ENCODE measurements around the gene BEGAIN.
"Not testable (repeated sequence)": the region's sequence is repeated elsewhere in the genome, so short reads cannot be mapped to it uniquely, and the experiment has no call there.

The BEGAIN gene

DNA sequence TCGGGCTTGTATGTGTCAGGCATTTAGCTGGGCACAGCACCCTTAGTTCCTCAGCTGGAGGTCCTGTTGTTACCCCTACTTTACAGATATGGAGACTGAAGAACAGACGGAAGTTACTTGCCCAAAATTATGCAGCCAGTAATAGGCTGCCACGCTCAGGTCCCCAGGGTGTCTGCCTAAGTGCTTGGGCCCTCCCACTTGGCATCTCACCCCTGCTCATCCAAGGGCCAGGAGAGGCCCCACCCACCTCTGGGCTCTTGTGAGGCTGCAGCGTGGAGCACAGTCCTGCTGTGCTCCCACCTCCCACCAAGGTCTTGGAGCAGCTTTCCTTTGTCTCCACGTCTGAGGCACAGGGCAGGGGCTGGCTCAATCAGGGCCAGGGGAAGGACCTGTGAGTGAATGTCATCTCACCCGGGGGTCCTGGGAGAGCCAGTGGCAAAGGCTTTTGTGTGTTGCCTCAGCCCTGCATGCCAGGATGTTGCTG is 64.6 kb downstream of the BEGAIN start:
- TF ChIP-seq, protein P1, sequence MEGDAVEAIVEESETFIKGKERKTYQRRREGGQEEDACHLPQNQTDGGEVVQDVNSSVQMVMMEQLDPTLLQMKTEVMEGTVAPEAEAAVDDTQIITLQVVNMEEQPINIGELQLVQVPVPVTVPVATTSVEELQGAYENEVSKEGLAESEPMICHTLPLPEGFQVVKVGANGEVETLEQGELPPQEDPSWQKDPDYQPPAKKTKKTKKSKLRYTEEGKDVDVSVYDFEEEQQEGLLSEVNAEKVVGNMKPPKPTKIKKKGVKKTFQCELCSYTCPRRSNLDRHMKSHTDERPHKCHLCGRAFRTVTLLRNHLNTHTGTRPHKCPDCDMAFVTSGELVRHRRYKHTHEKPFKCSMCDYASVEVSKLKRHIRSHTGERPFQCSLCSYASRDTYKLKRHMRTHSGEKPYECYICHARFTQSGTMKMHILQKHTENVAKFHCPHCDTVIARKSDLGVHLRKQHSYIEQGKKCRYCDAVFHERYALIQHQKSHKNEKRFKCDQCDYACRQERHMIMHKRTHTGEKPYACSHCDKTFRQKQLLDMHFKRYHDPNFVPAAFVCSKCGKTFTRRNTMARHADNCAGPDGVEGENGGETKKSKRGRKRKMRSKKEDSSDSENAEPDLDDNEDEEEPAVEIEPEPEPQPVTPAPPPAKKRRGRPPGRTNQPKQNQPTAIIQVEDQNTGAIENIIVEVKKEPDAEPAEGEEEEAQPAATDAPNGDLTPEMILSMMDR (IDR thresholded peaks at IDR 0.05; ENCODE audit: low read length): no peak
- TF ChIP-seq EZH2 (IDR thresholded peaks at IDR 0.05; ENCODE audit: borderline replicate concordance, low read length): no peak
- no peaks in the 10 kb centered on the region for H3K79me2 ChIP-seq (ENCODE audit: insufficient read depth, low read length)
- no peak overlapping the region for H3K4me3 ChIP-seq (ENCODE audit: low read depth, low read length, poor library complexity, severe bottlenecking)
- no peak overlapping the region for H3K4me2 ChIP-seq (ENCODE audit: low read length)
- no peak overlapping the region for H3K27ac ChIP-seq (ENCODE audit: low read depth, low read length, poor library complexity, severe bottlenecking)
- 0 out of 2 replicates have a peak, but pooled peaks cover 5% of the 10 kb centered on the region for H3K36me3 ChIP-seq (ENCODE audit: insufficient read depth, low read length)
- no peaks in the 10 kb centered on the region for H3K9me2 ChIP-seq (ENCODE audit: low read depth, low read length)
- H3K4me1 ChIP-seq (ENCODE audit: insufficient read depth, low read length, severe bottlenecking): no peaks in the 10 kb centered on the region
- H3K9ac ChIP-seq (ENCODE audit: low read length): no peak overlapping the region
- no peak overlapping the region for H2AFZ ChIP-seq (ENCODE audit: low read length)
- no peaks in the 10 kb centered on the region for H3F3A ChIP-seq (ENCODE audit: insufficient read depth, low read length)
- no peaks in the 10 kb centered on the region for H3K27me3 ChIP-seq (ENCODE audit: insufficient read depth, low read length)
- no peaks in the 10 kb centered on the region for H3K9me3 ChIP-seq (ENCODE audit: low read length)
- H4K20me1 ChIP-seq (ENCODE audit: insufficient read depth, low read length): no peaks in the 10 kb centered on the region

DNA sequence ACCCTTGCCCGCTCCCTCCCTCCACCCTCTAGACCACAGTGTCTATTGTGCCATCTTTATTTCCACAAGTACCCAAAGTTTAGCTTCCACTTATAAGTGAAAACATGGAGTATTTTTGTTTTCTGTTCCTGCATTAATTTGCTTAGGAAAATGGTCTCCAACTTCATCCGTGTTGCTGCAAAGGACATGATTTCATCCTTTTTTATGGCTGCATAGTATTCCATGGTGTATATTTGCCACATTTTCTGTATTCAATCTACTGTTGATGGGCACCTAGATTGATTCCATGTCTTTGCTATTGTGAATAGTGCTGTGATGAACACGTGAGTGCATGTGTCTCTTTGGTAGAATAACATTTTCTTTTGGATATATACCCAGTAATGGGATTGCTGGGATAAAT is 81.2 kb downstream of the BEGAIN start:
- not testable (repeated sequence) for H2AFZ ChIP-seq (ENCODE audit: low read length); H3F3A ChIP-seq (ENCODE audit: insufficient read depth, low read length); H3K9me3 ChIP-seq (ENCODE audit: low read length); H3K36me3 ChIP-seq (ENCODE audit: insufficient read depth, low read length); H3K27ac ChIP-seq (ENCODE audit: low read depth, low read length, poor library complexity, severe bottlenecking); H3K79me2 ChIP-seq (ENCODE audit: insufficient read depth, low read length); H3K4me2 ChIP-seq (ENCODE audit: low read length); H3K9me2 ChIP-seq (ENCODE audit: low read depth, low read length); H3K4me3 ChIP-seq (ENCODE audit: low read depth, low read length, poor library complexity, severe bottlenecking); H3K9ac ChIP-seq (ENCODE audit: low read length); H3K27me3 ChIP-seq (ENCODE audit: insufficient read depth, low read length); H4K20me1 ChIP-seq (ENCODE audit: insufficient read depth, low read length); H3K4me1 ChIP-seq (ENCODE audit: insufficient read depth, low read length, severe bottlenecking)

DNA sequence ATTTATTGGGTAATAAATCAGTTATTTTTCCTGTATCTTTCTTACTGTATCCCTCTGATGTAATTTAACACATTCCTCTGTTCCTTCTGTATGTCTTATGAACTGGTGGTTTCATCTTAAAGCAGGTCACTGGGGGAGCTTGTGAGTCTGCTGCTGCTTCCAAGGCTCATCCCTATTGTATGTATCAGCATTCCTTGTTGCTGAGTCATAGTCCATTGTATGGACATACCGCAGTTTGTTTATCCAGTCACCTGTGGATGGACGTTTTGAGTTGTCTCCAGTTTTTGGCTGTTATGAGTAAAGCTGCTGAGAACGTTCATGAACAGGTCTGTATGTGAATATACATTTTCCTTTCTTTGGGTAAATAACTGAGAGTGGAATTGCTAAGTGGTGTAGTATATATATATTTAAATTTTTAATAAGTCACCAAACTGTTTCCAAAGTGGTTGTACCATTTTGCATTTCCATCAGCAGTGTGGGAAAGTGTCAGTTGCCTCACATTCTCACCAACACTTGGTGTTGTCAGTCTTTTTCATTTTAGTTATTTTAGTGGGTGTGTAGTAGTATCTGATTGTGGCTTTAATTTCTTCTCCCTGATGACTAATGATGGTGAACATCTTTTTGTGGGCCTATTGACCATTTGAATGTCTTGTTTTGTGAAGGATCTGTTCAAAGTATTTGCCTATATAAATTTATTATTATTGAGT is 82.7 kb downstream of the BEGAIN start:
- Histone ChIP-seq H2AFZ (ENCODE audit: low read length) (no peak overlapping the region), H3K9me2 (ENCODE audit: low read depth, low read length) (no peaks in the 10 kb centered on the region), H3K79me2 (ENCODE audit: insufficient read depth, low read length) (no peaks in the 10 kb centered on the region), H3K9me3 (ENCODE audit: low read length) (no peaks in the 10 kb centered on the region), H3K27me3 (ENCODE audit: insufficient read depth, low read length) (no peaks in the 10 kb centered on the region), H3K4me3 (ENCODE audit: low read depth, low read length, poor library complexity, severe bottlenecking) (no peak overlapping the region), H3K36me3 (ENCODE audit: insufficient read depth, low read length) (no peaks in the 10 kb centered on the region; the same call in 1 of the 2 replicates), H3K4me1 (ENCODE audit: insufficient read depth, low read length, severe bottlenecking) (no peaks in the 10 kb centered on the region), H3F3A (ENCODE audit: insufficient read depth, low read length) (no peaks in the 10 kb centered on the region), H3K4me2 (ENCODE audit: low read length) (no peak overlapping the region), H4K20me1 (ENCODE audit: insufficient read depth, low read length) (no peaks in the 10 kb centered on the region), H3K27ac (ENCODE audit: low read depth, low read length, poor library complexity, severe bottlenecking) (no peak overlapping the region), H3K9ac (ENCODE audit: low read length) (no peak overlapping the region)
- no peak for TF ChIP-seq EZH2 (IDR thresholded peaks at IDR 0.05; ENCODE audit: borderline replicate concordance, low read length)
- TF ChIP-seq, protein P1 (IDR thresholded peaks at IDR 0.05; ENCODE audit: low read length): no peak

DNA sequence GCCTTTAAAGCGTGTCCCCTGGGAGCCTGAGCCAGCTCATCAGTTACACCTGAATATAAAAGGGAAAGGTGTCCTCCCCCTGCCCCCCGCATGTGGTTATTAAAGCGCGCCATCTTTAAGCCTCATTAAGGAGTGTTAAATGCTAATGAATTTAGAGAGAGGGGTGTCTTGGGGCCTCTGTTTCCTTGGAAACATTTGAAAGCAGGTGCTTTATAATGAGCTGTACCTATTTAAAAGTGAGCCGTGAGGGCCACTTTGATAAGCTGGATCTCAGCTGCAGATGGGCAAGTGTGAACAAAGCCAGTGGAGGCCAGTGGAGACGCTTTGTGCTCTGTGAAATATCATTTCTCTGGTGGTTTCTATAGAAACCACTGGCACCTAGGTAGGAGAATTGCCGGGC is 84.0 kb downstream of the BEGAIN start:
- no peak overlapping the region for H3K27ac ChIP-seq (ENCODE audit: low read depth, low read length, poor library complexity, severe bottlenecking)

More for the DNA sequence above, 84.0 kb downstream of the BEGAIN start:
- H3F3A ChIP-seq (ENCODE audit: insufficient read depth, low read length): no peaks in the 10 kb centered on the region
- H3K9me3 ChIP-seq (ENCODE audit: low read length): no peaks in the 10 kb centered on the region
- no peaks in the 10 kb centered on the region for H3K9me2 ChIP-seq (ENCODE audit: low read depth, low read length)
- H3K27me3 ChIP-seq (ENCODE audit: insufficient read depth, low read length): no peaks in the 10 kb centered on the region
- H3K9ac ChIP-seq (ENCODE audit: low read length): no peak overlapping the region
- no peak overlapping the region for H2AFZ ChIP-seq (ENCODE audit: low read length)
- no peaks in the 10 kb centered on the region for H3K4me1 ChIP-seq (ENCODE audit: insufficient read depth, low read length, severe bottlenecking)
- no peaks in the 10 kb centered on the region for H3K79me2 ChIP-seq (ENCODE audit: insufficient read depth, low read length)
- H3K36me3 ChIP-seq (ENCODE audit: insufficient read depth, low read length): no peaks in the 10 kb centered on the region; the same call in 1 of the 2 replicates
- no peak overlapping the region for H3K4me2 ChIP-seq (ENCODE audit: low read length)
- TF ChIP-seq, protein P1 (IDR thresholded peaks at IDR 0.05; ENCODE audit: low read length): no peak
- TF ChIP-seq EZH2 (IDR thresholded peaks at IDR 0.05; ENCODE audit: borderline replicate concordance, low read length): no peak
- no peak overlapping the region for H3K4me3 ChIP-seq (ENCODE audit: low read depth, low read length, poor library complexity, severe bottlenecking)
- H4K20me1 ChIP-seq (ENCODE audit: insufficient read depth, low read length): no peaks in the 10 kb centered on the region

All from OCI-LY1 (cell line).